Measurements from ENCODE around the gene GALNT12.

DNA sequence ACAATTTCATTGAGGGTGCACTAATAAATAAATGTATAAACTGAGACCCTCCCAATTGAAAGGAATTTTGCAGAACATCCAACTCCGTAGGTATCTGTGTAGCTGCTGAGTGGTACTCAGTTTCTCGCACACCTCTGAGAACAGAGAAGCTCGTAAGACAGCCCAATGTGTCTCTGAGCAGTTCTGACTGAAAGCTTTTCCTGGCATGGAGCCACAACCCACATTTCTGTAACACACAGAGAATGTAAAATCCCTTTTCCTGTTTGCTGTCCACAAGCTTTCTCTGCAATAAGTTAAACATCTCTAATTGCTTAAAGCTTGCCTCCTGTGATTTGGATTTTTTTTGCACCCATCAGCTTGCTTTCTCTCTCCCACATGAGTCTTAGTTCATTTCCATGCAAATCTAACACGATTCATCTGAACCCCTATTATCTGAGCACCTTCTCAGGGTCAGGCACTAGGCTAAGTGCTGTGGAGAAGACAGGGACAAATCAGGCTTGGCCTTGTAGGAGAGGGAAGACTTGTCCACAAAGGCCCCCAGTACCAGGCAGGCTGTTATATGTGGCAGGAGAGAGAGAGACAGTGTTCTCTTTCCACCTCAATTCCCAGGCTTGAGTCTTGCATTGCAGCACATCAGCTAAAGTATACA is 92.1 kb downstream of the GALNT12 start:
- TF ChIP-seq CTCF (IDR thresholded peaks at IDR 0.05) (no peak), POLR2A (IDR thresholded peaks at IDR 0.05) (no peak)
